Ammon's horn (tissue), 1 donor: Measurements from ENCODE around the gene KDM5B.
"Not testable (repeated sequence)": the region's sequence is repeated elsewhere in the genome, so short reads cannot be mapped to it uniquely, and the experiment has no call there.

Experiments used
- DNase-seq: peaks from one replicate; pipeline ENCODE4 v3.0.0-alpha.2; 2016; ENCODE audit warnings: low spot score

Gene KDM5B

DNA sequence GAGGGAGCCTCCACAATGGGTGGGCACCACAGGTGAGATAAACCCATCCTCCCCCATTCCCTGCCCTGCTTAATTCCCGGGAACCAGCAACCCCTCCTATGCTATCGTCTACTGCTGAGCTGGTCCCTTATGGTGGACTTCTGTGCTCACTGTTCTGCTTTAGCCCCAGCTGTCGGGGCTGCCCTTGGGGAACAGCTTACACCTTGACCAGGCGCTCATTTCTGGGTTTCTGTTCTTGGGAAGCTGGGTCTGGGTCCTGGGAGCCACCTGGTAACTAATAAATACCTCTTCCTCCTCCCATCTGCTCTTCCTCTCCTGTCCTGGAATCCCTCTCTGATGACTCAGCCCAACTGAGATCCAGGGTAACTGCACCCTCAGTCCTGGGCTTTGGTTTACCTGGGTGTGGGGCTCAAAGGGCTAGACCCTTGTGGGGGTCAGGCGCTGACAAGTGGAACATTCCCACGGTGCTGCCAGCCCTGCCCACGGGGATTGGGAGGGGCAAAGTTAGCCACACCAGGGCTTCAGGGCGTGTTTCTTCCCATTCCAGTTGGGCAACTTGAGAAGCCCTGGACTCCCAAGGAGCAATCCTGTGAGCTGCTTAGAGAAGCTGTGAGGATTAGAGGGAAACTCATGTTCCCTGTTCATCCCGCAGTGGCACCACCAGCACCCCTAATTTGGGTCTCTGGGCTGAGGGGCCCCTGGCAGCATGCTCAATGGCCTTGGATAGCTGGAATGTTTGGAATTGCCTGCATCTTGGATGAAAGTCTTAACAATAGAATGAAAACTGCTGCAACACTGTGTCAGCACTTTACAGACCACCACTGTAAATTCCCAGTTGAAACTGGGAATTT is 4.2 kb upstream of the KDM5B start:
- DNase-seq: no peak

- DNase-seq: peak; percentile 14
These were observed 3.3 kb upstream of the KDM5B start for GRCh38 chr1:202811296-202812175.

GRCh38 chr1:202810615-202811295 is 2.5 kb upstream of the KDM5B start, which contains the start of gene PCAT6:
PCAT6 (plus strand) TSS chr1:202810954.
- DNase-seq: peak; percentile 94

DNA sequence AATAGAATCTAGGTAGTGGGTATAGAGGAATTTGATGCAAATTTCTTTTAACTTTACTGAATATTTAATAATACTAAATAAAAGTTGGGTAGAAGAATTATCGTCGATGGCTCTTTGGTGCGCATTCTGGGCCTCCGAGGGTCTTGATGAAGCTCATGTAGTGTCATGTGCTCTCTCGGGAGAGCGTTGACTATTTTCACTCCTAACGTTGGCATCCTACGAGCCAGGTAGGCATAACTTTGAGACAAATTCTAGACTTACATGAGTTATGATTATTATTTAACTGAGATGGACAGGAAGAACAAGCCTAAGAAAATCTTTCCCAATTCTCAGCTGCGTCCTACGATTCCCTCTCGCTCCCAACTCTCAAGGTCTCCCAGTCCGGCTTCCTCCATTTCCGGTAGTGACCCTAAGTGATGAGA is 2.0 kb upstream of the KDM5B start:
- DNase-seq: no peak

GRCh38 chr1:202809597-202810159 is 1.5 kb upstream of the KDM5B start:
- no peak for DNase-seq

DNA sequence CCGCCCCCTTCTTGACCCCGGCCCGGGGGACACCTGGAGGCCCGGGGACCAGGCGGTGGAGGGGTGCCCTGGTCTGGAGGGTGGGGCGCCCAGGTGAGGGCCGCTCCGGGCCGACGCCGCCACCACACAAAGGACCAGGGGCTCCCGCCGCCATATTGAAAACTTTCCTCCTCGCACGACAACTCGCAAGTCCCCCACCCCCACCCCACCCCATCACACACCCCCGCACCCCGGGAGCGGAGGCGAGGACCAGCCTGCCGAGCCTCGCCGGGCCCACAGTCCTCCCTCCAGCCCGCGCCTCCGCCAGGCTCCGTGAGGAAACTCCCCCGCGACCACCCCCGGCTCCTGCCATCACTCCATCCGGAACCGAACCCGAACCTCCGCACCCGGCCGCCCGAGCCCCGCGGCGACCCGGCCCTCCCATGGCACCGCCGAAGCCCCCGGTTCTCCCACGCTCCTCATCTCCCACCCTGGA is 733 bp downstream of the KDM5B start:
- peak; percentile 23 for DNase-seq

- DNase-seq: peak; percentile 27
These were observed 1.3 kb downstream of the KDM5B start for GRCh38 chr1:202806845-202807450.

DNA sequence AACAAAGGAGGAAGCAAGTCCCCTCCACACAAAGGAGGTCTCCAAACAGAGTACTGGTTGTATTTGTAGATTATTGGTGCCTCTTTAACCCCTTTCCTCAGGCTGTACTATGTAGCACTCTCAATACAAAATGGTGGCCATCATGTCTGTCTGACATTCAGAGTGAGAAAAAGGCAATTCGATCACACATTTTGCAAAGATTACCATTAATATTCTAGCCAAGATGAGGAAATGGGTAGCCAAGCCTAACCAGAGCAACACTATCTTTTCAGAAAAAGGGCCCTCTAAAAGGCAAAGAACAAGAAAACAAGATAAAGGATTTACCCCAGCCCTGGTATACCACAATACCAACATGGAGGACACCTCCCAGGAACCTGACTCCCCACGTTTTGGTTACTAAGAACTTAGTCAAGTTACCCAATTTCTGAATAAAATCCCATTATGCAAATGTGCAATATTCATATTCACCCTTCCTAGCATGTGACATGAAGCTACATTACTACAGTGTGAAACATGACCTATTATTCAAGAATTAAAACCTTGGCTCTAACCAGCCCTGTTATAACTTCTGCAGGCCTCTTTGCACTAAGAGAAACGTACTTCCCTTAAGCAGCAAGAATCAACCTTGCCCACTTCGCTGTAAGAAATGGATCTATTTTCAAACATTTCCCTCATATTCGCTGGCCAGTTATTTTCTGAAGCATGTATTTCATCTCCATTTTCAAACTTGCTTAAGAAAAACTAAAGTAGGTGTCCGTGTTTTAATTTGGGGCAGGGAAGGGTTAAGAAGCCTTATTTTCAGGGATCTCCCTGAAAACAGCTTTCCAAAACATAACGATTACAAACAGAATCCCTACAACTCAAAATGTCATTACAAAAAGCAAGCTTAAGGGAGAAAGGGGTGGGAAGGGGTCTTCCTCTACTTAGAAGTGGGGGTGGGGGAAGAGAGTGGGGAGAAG is 2.1 kb downstream of the KDM5B start:
- no peak for DNase-seq

GRCh38 chr1:202804126-202804525 is 4.1 kb downstream of the KDM5B start:
- no peak for DNase-seq

- DNase-seq: no peak
These were observed 5.0 kb downstream of the KDM5B start for GRCh38 chr1:202802998-202803932.

DNA sequence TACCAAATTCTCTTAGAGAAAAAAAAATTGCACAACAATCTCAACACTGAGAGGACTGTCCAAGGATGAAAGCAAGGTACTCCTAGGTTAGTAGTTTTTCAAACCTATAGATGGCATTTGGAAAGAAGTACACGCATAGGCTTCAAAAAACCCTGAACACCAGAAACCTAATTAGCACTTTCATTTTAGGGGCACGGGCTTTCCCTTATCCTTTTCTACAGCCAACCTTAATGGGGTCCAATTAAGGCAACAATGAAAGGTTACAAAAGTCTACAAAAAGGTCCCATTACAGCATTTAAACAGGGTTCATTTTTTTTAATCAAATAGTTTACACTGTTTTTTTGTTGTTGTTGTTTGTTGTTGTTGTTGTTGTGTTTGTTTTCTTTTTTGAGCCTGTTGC is 6.2 kb downstream of the KDM5B start:
- no peak for DNase-seq

GRCh38 chr1:202801175-202801574 is 7.0 kb downstream of the KDM5B start:
- no peak for DNase-seq

GRCh38 chr1:202800742-202801141 is 7.5 kb downstream of the KDM5B start:
- no peak for DNase-seq

- no peak for DNase-seq
These were observed 9.4 kb downstream of the KDM5B start for GRCh38 chr1:202798792-202799331.

GRCh38 chr1:202798260-202798659 is 10.0 kb downstream of the KDM5B start:
- DNase-seq: no peak

GRCh38 chr1:202796670-202797069 is 11.6 kb downstream of the KDM5B start:
- no peak for DNase-seq

DNA sequence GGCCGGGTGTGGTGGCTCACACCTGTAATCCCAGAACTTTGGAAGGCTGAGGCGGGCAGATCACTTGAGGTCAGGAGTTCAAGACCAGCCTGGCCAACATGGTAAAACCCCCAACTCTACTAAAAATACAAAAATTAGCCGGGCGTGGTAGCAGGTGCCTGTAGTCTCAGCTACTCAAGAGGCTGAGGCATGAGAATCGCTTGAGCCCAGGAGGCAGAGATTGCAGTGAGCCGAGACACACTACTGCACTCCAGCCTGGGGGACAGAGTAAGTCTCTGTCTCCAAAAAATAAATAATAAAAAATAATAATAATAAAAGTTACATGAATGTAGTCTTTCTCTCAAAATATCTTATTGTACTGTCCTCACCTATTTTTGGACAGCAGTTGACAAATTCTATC is 13.3 kb downstream of the KDM5B start:
- not testable (repeated sequence) for DNase-seq

- no peak for DNase-seq
These were observed 14.0 kb downstream of the KDM5B start for GRCh38 chr1:202794051-202794740.
